Measurements from ENCODE around the gene SLC39A12.

Gene SLC39A12

GRCh38 chr10:17992266-17992665, 40.5 kb downstream of the SLC39A12 start:
- H3K36me3 ChIP-seq (ENCODE audit: control insufficient read depth in 1 of 2, insufficient read depth in 2 of 2, low read length in 2 of 2) = no peaks in the 10 kb centered on the region
- H3K9me3 ChIP-seq (ENCODE audit: control insufficient read depth in 1 of 2, low read length in 2 of 2) = no peaks in the 10 kb centered on the region

GRCh38 chr10:17993361-17993760, 41.6 kb downstream of the SLC39A12 start:
- Histone ChIP-seq H3K27ac (ENCODE audit: low read depth, low read length) (no peak overlapping the region), H3K27me3 (ENCODE audit: control insufficient read depth in 1 of 2, insufficient read depth in 2 of 2, low read length in 2 of 2) (no peaks in the 10 kb centered on the region), H3K9me3 (ENCODE audit: control insufficient read depth in 1 of 2, low read length in 2 of 2) (no peaks in the 10 kb centered on the region), H3K36me3 (ENCODE audit: control insufficient read depth in 1 of 2, insufficient read depth in 2 of 2, low read length in 2 of 2) (no peaks in the 10 kb centered on the region), H3K9ac (ENCODE audit: low read depth in 1 of 2, low read length in 2 of 2) (no peak overlapping the region), H3K4me1 (ENCODE audit: control insufficient read depth in 1 of 2, insufficient read depth in 2 of 2, low read length in 2 of 2) (no peaks in the 10 kb centered on the region), H3K4me3 (ENCODE audit: low read depth in 1 of 2, low read length in 2 of 2) (no peak overlapping the region)

More at GRCh38 chr10:17992266-17992665, 40.5 kb downstream of the SLC39A12 start:
- no peak overlapping the region for H3K4me3 ChIP-seq (ENCODE audit: low read depth in 1 of 2, low read length in 2 of 2)
- H3K27ac ChIP-seq (ENCODE audit: low read depth, low read length) = no peak overlapping the region
- no peaks in the 10 kb centered on the region for H3K27me3 ChIP-seq (ENCODE audit: control insufficient read depth in 1 of 2, insufficient read depth in 2 of 2, low read length in 2 of 2)
- H3K4me1 ChIP-seq (ENCODE audit: control insufficient read depth in 1 of 2, insufficient read depth in 2 of 2, low read length in 2 of 2) = no peaks in the 10 kb centered on the region
- H3K9ac ChIP-seq (ENCODE audit: low read depth in 1 of 2, low read length in 2 of 2) = no peak overlapping the region

DNA sequence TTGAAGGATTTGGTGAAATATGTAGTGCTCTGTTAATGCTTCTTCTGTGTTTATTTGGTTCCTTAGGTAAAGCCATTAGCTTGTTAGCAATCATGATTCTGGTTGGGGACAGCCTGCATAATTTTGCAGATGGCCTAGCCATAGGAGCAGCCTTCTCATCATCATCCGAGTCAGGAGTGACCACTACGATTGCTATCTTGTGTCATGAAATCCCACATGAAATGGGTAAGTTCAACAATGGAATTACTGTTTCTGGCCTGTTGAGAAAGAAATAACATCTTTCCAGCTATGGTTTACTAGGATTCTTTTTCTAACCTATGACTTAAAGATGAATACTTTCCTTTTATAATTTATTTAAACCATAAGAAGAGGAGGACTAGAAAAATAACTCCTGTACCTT, 48.9 kb downstream of the SLC39A12 start:
- Histone ChIP-seq H3K4me1 (ENCODE audit: control insufficient read depth in 1 of 2, insufficient read depth in 2 of 2, low read length in 2 of 2) (no peaks in the 10 kb centered on the region), H3K27me3 (ENCODE audit: control insufficient read depth in 1 of 2, insufficient read depth in 2 of 2, low read length in 2 of 2) (no peaks in the 10 kb centered on the region), H3K9ac (ENCODE audit: low read depth in 1 of 2, low read length in 2 of 2) (no peak overlapping the region), H3K4me3 (ENCODE audit: low read depth in 1 of 2, low read length in 2 of 2) (no peak overlapping the region), H3K36me3 (ENCODE audit: control insufficient read depth in 1 of 2, insufficient read depth in 2 of 2, low read length in 2 of 2) (no peaks in the 10 kb centered on the region), H3K9me3 (ENCODE audit: control insufficient read depth in 1 of 2, low read length in 2 of 2) (no peaks in the 10 kb centered on the region), H3K27ac (ENCODE audit: low read depth, low read length) (no peak overlapping the region)

GRCh38 chr10:18005445-18005780, 53.7 kb downstream of the SLC39A12 start:
- Histone ChIP-seq H3K27me3 (ENCODE audit: control insufficient read depth in 1 of 2, insufficient read depth in 2 of 2, low read length in 2 of 2) (no peaks in the 10 kb centered on the region), H3K4me1 (ENCODE audit: control insufficient read depth in 1 of 2, insufficient read depth in 2 of 2, low read length in 2 of 2) (no peaks in the 10 kb centered on the region), H3K36me3 (ENCODE audit: control insufficient read depth in 1 of 2, insufficient read depth in 2 of 2, low read length in 2 of 2) (no peaks in the 10 kb centered on the region), H3K9ac (ENCODE audit: low read depth in 1 of 2, low read length in 2 of 2) (no peak overlapping the region), H3K4me3 (ENCODE audit: low read depth in 1 of 2, low read length in 2 of 2) (peak overlapping the region in 1 of 2 donors; percentile 7), H3K9me3 (ENCODE audit: control insufficient read depth in 1 of 2, low read length in 2 of 2) (no peaks in the 10 kb centered on the region), H3K27ac (ENCODE audit: low read depth, low read length) (no peak overlapping the region)

DNA sequence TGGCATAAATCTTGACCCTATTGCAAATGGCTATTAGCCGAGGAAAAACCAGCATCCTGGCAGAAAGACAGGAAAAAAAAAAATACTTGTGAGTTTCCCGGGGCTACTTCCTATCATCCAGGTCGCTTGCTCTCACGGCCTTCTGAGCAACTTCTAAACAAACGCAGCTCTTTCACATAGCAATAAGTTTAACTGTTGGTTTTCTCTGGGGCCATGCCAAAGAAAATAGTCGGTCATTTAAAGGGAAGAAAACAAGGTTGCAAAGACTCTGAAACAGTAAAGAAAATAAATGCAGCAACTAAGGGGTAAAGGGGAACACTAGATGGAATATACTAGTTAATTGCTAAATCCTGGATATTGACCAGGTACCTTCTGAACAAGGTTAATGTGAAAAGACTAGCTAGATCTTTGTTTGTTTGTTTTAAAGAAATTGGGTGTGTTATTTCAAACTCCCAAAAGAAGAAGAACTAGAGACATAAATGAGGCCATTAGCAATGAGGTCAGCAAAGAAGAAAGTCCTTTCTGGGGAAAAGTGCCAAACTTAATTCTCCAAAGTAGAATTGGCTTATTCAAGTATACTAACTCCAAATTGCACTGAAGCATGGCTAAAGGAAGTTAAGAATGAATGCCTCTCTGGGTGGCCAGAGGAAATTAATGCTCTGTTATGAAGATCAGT, 54.2 kb downstream of the SLC39A12 start:
- no peaks in the 10 kb centered on the region for H3K4me1 ChIP-seq (ENCODE audit: control insufficient read depth in 1 of 2, insufficient read depth in 2 of 2, low read length in 2 of 2)
- H3K9ac ChIP-seq (ENCODE audit: low read depth in 1 of 2, low read length in 2 of 2) = no peak overlapping the region
- H3K27me3 ChIP-seq (ENCODE audit: control insufficient read depth in 1 of 2, insufficient read depth in 2 of 2, low read length in 2 of 2) = no peaks in the 10 kb centered on the region
- no peaks in the 10 kb centered on the region for H3K36me3 ChIP-seq (ENCODE audit: control insufficient read depth in 1 of 2, insufficient read depth in 2 of 2, low read length in 2 of 2)
- H3K4me3 ChIP-seq (ENCODE audit: low read depth in 1 of 2, low read length in 2 of 2) = no peak overlapping the region
- no peak overlapping the region for H3K27ac ChIP-seq (ENCODE audit: low read depth, low read length)
- H3K9me3 ChIP-seq (ENCODE audit: control insufficient read depth in 1 of 2, low read length in 2 of 2) = no peaks in the 10 kb centered on the region

GRCh38 chr10:18008986-18009385, 57.3 kb downstream of the SLC39A12 start:
- no peak overlapping the region for H3K9ac ChIP-seq (ENCODE audit: low read depth in 1 of 2, low read length in 2 of 2)
- no peak overlapping the region for H3K27ac ChIP-seq (ENCODE audit: low read depth, low read length)
- H3K9me3 ChIP-seq (ENCODE audit: control insufficient read depth in 1 of 2, low read length in 2 of 2) = no peaks in the 10 kb centered on the region
- H3K4me3 ChIP-seq (ENCODE audit: low read depth in 1 of 2, low read length in 2 of 2) = no peak overlapping the region
- no peaks in the 10 kb centered on the region for H3K27me3 ChIP-seq (ENCODE audit: control insufficient read depth in 1 of 2, insufficient read depth in 2 of 2, low read length in 2 of 2)
- H3K36me3 ChIP-seq (ENCODE audit: control insufficient read depth in 1 of 2, insufficient read depth in 2 of 2, low read length in 2 of 2) = no peaks in the 10 kb centered on the region
- H3K4me1 ChIP-seq (ENCODE audit: control insufficient read depth in 1 of 2, insufficient read depth in 2 of 2, low read length in 2 of 2) = no peaks in the 10 kb centered on the region

- Histone ChIP-seq H3K27me3 (ENCODE audit: control insufficient read depth in 1 of 2, insufficient read depth in 2 of 2, low read length in 2 of 2) (no peaks in the 10 kb centered on the region), H3K4me1 (ENCODE audit: control insufficient read depth in 1 of 2, insufficient read depth in 2 of 2, low read length in 2 of 2) (no peaks in the 10 kb centered on the region), H3K36me3 (ENCODE audit: control insufficient read depth in 1 of 2, insufficient read depth in 2 of 2, low read length in 2 of 2) (no peaks in the 10 kb centered on the region), H3K4me3 (ENCODE audit: low read depth in 1 of 2, low read length in 2 of 2) (no peak overlapping the region), H3K27ac (ENCODE audit: low read depth, low read length) (no peak overlapping the region), H3K9me3 (ENCODE audit: control insufficient read depth in 1 of 2, low read length in 2 of 2) (no peaks in the 10 kb centered on the region), H3K9ac (ENCODE audit: low read depth in 1 of 2, low read length in 2 of 2) (no peak overlapping the region)
Measured at GRCh38 chr10:18010050-18010449, 58.3 kb downstream of the SLC39A12 start.

DNA sequence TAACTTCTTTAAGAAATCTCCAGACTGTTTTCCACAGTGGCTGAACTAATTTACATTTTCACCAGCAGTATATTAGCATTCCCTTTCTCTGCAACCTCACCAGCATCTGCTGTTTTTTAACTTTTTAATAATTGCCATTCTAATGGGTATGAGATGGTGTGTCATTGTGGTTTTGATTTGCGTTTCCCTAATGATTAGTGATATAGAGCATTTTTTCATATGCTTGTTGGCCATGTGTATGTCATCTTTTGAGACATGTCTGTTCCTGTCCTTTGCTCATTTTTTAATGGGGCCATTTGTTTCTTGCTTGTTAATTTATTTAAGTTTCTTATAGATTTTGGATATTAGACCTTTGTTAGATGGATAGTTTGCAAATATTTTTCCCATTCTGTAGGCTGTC, 68.8 kb downstream of the SLC39A12 start:
- Histone ChIP-seq H3K4me1 (ENCODE audit: control insufficient read depth in 1 of 2, insufficient read depth in 2 of 2, low read length in 2 of 2) (no peaks in the 10 kb centered on the region), H3K27ac (ENCODE audit: low read depth, low read length) (no peak overlapping the region), H3K36me3 (ENCODE audit: control insufficient read depth in 1 of 2, insufficient read depth in 2 of 2, low read length in 2 of 2) (no peaks in the 10 kb centered on the region), H3K4me3 (ENCODE audit: low read depth in 1 of 2, low read length in 2 of 2) (no peak overlapping the region), H3K9me3 (ENCODE audit: control insufficient read depth in 1 of 2, low read length in 2 of 2) (peaks cover 2 to 19% of the 10 kb centered on the region in 2 donors), H3K27me3 (ENCODE audit: control insufficient read depth in 1 of 2, insufficient read depth in 2 of 2, low read length in 2 of 2) (no peaks in the 10 kb centered on the region), H3K9ac (ENCODE audit: low read depth in 1 of 2, low read length in 2 of 2) (no peak overlapping the region)

DNA sequence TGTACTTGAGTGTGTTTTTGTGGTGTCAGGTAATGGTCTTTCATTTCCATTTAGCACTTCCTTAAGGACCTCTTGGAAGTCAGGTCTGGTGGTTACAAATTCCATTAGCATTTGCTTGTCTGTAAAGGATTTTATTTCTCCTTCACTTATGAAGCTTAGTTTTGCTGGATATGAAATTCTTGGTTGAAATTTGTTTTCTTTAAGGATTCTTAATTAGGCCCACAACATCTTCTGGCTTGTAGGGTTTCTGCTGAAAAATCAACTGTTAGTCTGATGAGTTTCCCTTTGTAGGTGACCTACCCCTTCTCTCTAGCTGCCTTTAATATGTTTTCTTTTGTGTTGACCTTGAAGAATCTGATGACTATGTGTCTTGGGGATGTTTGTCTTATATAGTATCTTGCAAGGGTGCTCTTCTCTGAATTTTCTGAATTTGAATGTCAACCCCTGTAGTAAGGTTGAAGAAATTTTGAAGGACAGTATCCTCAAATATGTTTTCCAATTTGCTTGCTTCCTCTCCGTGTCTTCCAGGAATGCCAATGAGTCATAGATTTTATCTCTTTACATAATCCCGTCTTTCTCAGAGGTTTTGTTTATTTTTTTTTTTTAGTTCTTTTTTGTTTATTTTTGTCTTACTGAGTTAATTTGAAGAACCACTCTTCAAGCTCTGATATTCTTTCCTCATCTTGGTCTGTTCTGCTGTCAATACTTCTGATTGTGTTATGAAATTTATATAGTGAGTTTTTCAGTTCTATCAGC, 70.2 kb downstream of the SLC39A12 start:
- peaks cover 2 to 19% of the 10 kb centered on the region in 2 donors for H3K9me3 ChIP-seq (ENCODE audit: control insufficient read depth in 1 of 2, low read length in 2 of 2)
- H3K9ac ChIP-seq (ENCODE audit: low read depth in 1 of 2, low read length in 2 of 2) = no peak overlapping the region
- no peak overlapping the region for H3K27ac ChIP-seq (ENCODE audit: low read depth, low read length)
- no peaks in the 10 kb centered on the region for H3K36me3 ChIP-seq (ENCODE audit: control insufficient read depth in 1 of 2, insufficient read depth in 2 of 2, low read length in 2 of 2)
- H3K4me3 ChIP-seq (ENCODE audit: low read depth in 1 of 2, low read length in 2 of 2) = no peak overlapping the region
- H3K4me1 ChIP-seq (ENCODE audit: control insufficient read depth in 1 of 2, insufficient read depth in 2 of 2, low read length in 2 of 2) = no peaks in the 10 kb centered on the region
- no peaks in the 10 kb centered on the region for H3K27me3 ChIP-seq (ENCODE audit: control insufficient read depth in 1 of 2, insufficient read depth in 2 of 2, low read length in 2 of 2)

DNA sequence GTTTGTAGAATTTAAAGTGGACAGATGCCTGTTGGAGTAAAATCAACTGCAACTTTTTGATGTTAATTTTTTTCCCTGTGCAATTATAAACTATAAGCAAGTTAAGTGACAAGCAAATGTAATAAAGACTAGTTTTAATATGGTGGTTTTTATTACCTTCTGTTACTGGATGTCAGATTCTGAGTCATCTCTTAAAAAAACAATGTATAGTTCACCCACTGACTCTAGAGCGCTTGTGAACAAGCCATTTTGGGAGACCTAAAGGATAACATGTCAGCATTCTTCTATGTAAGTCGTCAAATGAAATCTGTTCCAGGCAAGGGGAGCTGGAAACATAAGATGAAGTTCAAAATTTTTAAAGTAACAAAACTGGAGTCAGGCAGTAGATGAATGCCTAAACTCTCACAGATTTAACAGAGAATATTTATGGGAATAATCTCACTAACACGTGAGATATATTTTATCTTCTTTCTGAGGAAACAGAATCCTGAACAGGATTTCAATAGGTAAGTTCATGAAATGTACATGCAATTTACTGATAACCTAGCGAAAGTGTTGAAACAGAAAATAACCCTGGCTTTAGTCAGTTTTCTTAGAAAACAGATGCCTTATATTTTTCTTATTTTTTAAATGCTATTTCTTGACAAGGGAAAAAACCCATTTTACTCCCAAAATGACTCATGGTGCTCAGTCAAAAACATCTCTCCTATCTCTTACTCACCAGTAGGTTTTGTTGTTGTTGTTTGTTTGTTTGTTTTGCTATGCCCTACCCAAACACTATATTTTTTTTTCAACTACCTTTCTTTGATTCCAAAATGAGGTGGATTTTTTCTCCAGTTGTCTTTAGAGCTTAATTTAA, 91.7 kb downstream of the SLC39A12 start:
- Histone ChIP-seq H3K27me3 (ENCODE audit: control insufficient read depth in 1 of 2, insufficient read depth in 2 of 2, low read length in 2 of 2) (no peaks in the 10 kb centered on the region), H3K9me3 (ENCODE audit: control insufficient read depth in 1 of 2, low read length in 2 of 2) (no peaks in the 10 kb centered on the region), H3K4me3 (ENCODE audit: low read depth in 1 of 2, low read length in 2 of 2) (no peak overlapping the region), H3K27ac (ENCODE audit: low read depth, low read length) (no peak overlapping the region), H3K4me1 (ENCODE audit: control insufficient read depth in 1 of 2, insufficient read depth in 2 of 2, low read length in 2 of 2) (no peaks in the 10 kb centered on the region), H3K36me3 (ENCODE audit: control insufficient read depth in 1 of 2, insufficient read depth in 2 of 2, low read length in 2 of 2) (no peaks in the 10 kb centered on the region), H3K9ac (ENCODE audit: low read depth in 1 of 2, low read length in 2 of 2) (no peak overlapping the region)

Measured in duodenal mucosa (tissue), 2 donors.